Keratinocyte (primary cell): Measurements from ENCODE around the gene SPATS2L. TPM values are rescaled to one million over a fixed set of nuclear protein-coding genes. Genes with fewer than 3 reads are reported as not detected.

Experiments used
- DNase-seq: peaks from one replicate; pipeline ENCODE4 v3.0.0-alpha.2; 2011; ENCODE audit warnings: low read depth, missing footprints, low spot score
- FAIRE-seq: peaks from 2 replicates; lab custom pipeline; 2011; peaks lifted over from hg19 to GRCh38; lab: Jason Lieb, UNC
- H2AFZ ChIP-seq: 2 replicates; pipeline ENCODE4 v1.6.0; 2012; ENCODE audit warnings: low read length, control low read depth, inconsistent platforms; ENCODE audit not compliant: control insufficient read depth
- H3K27ac ChIP-seq: 2 replicates; pipeline ENCODE4 v1.5.1; 2011; ENCODE audit warnings: low read length; ENCODE audit not compliant: control insufficient read depth, insufficient read depth
- H3K27me3 ChIP-seq: 3 replicates; pipeline ENCODE4 v1.6.0; 2011; ENCODE audit warnings: low read length; ENCODE audit not compliant: control insufficient read depth, insufficient read depth; ENCODE audit errors: extremely low read depth
- H3K36me3 ChIP-seq, 2 experiments: 2 replicates in 1 of 2; 3 replicates in 1 of 2; pipeline ENCODE4 v1.5.1; 2011; ENCODE audit warnings: low read length in 2 of 2, mild to moderate bottlenecking in 1 of 2; ENCODE audit not compliant: control insufficient read depth in 2 of 2, insufficient read depth in 2 of 2; ENCODE audit errors: extremely low read depth in 1 of 2
- H3K4me1 ChIP-seq: 3 replicates; pipeline ENCODE4 v1.5.1; 2011; ENCODE audit warnings: low read length; ENCODE audit not compliant: control insufficient read depth, insufficient read depth; ENCODE audit errors: extremely low read depth
- H3K4me2 ChIP-seq: 3 replicates; pipeline ENCODE4 v1.6.0; 2011; ENCODE audit warnings: low read depth, low read length; ENCODE audit not compliant: control insufficient read depth, insufficient read depth; ENCODE audit errors: extremely low read depth
- H3K4me3 ChIP-seq, 3 experiments: fragments of 200-600 bp in 1 of 3; sonication (generic) in 1 of 3; 2 replicates in 2 of 3; 3 replicates in 1 of 3; pipeline ENCODE4 v1.5.1; 2011 to 2016; ENCODE audit warnings: low read length in 3 of 3, mild to moderate bottlenecking in 3 of 3, control low read depth in 2 of 3, inconsistent platforms in 1 of 3, low read depth in 1 of 3, mixed read lengths in 1 of 3, mixed run types in 1 of 3, moderate library complexity in 1 of 3; ENCODE audit not compliant: control insufficient read depth in 2 of 3, insufficient read depth in 2 of 3; ENCODE audit errors: extremely low read depth in 1 of 3
- H3K79me2 ChIP-seq: 2 replicates; pipeline ENCODE4 v1.6.0; 2012; ENCODE audit warnings: low read length; ENCODE audit not compliant: control insufficient read depth, insufficient read depth
- H3K9ac ChIP-seq: 3 replicates; pipeline ENCODE4 v1.6.0; 2011; ENCODE audit warnings: low read length; ENCODE audit not compliant: control insufficient read depth, insufficient read depth; ENCODE audit errors: extremely low read depth
- H3K9me1 ChIP-seq: 3 replicates; pipeline ENCODE4 v1.6.0; 2011; ENCODE audit warnings: low read length; ENCODE audit not compliant: control insufficient read depth, insufficient read depth; ENCODE audit errors: extremely low read depth
- H3K9me3 ChIP-seq: 2 replicates; pipeline ENCODE4 v1.5.1; 2012; ENCODE audit warnings: low read depth, low read length; ENCODE audit not compliant: control insufficient read depth
- H4K20me1 ChIP-seq: 3 replicates; pipeline ENCODE4 v1.6.0; 2011; ENCODE audit warnings: low read length; ENCODE audit not compliant: control insufficient read depth, insufficient read depth; ENCODE audit errors: extremely low read depth
- EZH2 ChIP-seq: IDR thresholded peaks from one replicate; pipeline ENCODE4 v1.6.1; 2012; ENCODE audit warnings: inconsistent platforms, mild to moderate bottlenecking, low read length, moderate library complexity
- dilution Hi-C: fragments of 300-500 bp; cut with MboI; formaldehyde crosslinking; loops from one replicate; pipeline ENCODE4 v1.7.0; 2020; ENCODE audit warnings: low sequenced_read_pairs; ENCODE audit not compliant: extremely low pct_ligation_motif_present
- polyA plus RNA-seq, 5 experiments: library from polyadenylated mRNA; depleted of rRNA in 3 of 5; stranded (reverse) in 3 of 5; stranded (forward) in 1 of 5; unstranded in 1 of 5; fragments of >200 nt; gene quantifications; 1 replicate in 1 of 5; 2 replicates in 3 of 5; 3 replicates in 1 of 5; pipeline versions ENCODE4 v1.2.1 to v1.2.3, GENCODE V29; 2011 to 2012; ENCODE audit warnings: missing spikeins in 2 of 5, low read depth in 1 of 5, low replicate concordance in 1 of 5
- TF ChIP-seq, protein P1 (sequence below), 3 experiments: IDR thresholded peaks in 1 of 3; conservative IDR thresholded peaks in 1 of 3; optimal IDR thresholded peaks in 1 of 3; 2 replicates in 2 of 3; 3 replicates in 1 of 3; pipeline versions ENCODE3 to v1.5.1; 2011; ENCODE audit warnings: low read length in 3 of 3, mild to moderate bottlenecking in 3 of 3, moderate library complexity in 2 of 3, control low read depth in 1 of 3, inconsistent platforms in 1 of 3; ENCODE audit not compliant: insufficient read depth in 2 of 3; ENCODE audit errors: extremely low read depth in 1 of 3

Gene SPATS2L
- polyA plus RNA-seq, 1 donor (not counting 4 experiments of a cell fraction or from before 2014, with no cell fraction given) = 95.3 TPM

DNA sequence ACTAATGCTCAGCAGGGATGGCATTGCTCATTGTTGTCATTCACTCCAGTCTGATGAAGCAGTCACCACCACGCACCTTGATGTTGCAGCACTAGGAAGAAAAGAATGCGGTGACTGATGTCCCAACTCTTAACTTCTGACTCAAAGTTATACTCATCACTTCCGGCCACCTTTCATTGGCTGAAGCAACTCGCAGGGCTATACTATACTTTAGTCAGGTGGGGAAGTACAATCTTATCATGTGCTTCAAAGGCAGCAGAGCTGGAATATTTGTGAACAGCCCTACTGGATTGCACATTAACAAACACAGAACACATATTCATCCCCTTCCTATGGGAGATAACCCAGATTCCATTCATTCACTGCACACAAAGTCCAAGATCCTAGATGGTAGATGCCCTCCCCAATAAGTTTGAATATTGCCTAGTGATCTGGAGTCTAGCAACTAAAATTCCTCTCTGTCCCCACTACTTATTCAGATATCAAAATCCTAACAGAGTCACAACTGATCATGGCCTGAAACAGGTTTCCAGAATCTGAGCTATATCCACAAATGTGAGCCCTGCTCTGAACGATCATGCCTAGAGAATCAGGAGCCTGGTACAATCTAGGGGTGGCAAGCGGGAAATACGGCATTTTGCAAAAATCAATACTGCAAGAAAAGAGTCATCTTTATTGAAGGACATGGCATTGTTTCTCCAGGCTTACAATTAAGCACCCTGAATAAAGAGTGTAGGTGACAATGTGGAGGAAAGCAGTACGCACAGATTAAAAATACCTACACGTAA lies 3.4 kb upstream of the SPATS2L start:
- no peak overlapping the region for H2AFZ ChIP-seq
- H3K27me3 ChIP-seq = no peaks in the 10 kb centered on the region
- dilution Hi-C loops = no loop called here
- peak overlapping the region; percentile 61 for H3K4me2 ChIP-seq
- DNase-seq (peak; percentile 92), FAIRE-seq (peak; percentile 91)
- H3K36me3 ChIP-seq = no peaks in the 10 kb centered on the region
- TF ChIP-seq, protein P1, sequence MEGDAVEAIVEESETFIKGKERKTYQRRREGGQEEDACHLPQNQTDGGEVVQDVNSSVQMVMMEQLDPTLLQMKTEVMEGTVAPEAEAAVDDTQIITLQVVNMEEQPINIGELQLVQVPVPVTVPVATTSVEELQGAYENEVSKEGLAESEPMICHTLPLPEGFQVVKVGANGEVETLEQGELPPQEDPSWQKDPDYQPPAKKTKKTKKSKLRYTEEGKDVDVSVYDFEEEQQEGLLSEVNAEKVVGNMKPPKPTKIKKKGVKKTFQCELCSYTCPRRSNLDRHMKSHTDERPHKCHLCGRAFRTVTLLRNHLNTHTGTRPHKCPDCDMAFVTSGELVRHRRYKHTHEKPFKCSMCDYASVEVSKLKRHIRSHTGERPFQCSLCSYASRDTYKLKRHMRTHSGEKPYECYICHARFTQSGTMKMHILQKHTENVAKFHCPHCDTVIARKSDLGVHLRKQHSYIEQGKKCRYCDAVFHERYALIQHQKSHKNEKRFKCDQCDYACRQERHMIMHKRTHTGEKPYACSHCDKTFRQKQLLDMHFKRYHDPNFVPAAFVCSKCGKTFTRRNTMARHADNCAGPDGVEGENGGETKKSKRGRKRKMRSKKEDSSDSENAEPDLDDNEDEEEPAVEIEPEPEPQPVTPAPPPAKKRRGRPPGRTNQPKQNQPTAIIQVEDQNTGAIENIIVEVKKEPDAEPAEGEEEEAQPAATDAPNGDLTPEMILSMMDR (optimal IDR thresholded peaks at IDR 0.05 in 1 of 3, IDR thresholded peaks at IDR 0.05 in 1 of 3, conservative IDR thresholded peaks at IDR 0.05 in 1 of 3; ENCODE audit: extremely low read depth in 1 of 3, insufficient read depth in 2 of 3, low read length in 3 of 3) = no peak
- no peak for TF ChIP-seq EZH2
- peak overlapping the region; percentile 92 for H3K27ac ChIP-seq
- H3K4me1 ChIP-seq = peaks cover 36% of the 10 kb centered on the region
- no peaks in the 10 kb centered on the region for H3K9me3 ChIP-seq
- H3K4me3 ChIP-seq = no peak overlapping the region
- no peaks in the 10 kb centered on the region for H3K9me1 ChIP-seq
- H3K79me2 ChIP-seq = peaks cover 13% of the 10 kb centered on the region
- H3K9ac ChIP-seq = no peak overlapping the region
- no peaks in the 10 kb centered on the region for H4K20me1 ChIP-seq

- H3K4me1 ChIP-seq = peaks cover 49% of the 10 kb centered on the region
- peak overlapping the region; percentile 64 to 87 (median 70) for H3K4me3 ChIP-seq
- H2AFZ ChIP-seq = peak overlapping the region; percentile 76
- H3K9me3 ChIP-seq = no peaks in the 10 kb centered on the region
- no peaks in the 10 kb centered on the region for H4K20me1 ChIP-seq
- dilution Hi-C loops = no loop called here
- H3K27ac ChIP-seq = peak overlapping the region; percentile 87
- H3K79me2 ChIP-seq = peaks cover 39% of the 10 kb centered on the region
- no peaks in the 10 kb centered on the region for H3K36me3 ChIP-seq
- TF ChIP-seq, protein P1 (optimal IDR thresholded peaks at IDR 0.05 in 1 of 3, IDR thresholded peaks at IDR 0.05 in 1 of 3, conservative IDR thresholded peaks at IDR 0.05 in 1 of 3; ENCODE audit: extremely low read depth in 1 of 3, insufficient read depth in 2 of 3, low read length in 3 of 3) = peak in 1 of 3 experiments; percentile 20
- TF ChIP-seq EZH2 = no peak
- no peak for FAIRE-seq
- peak overlapping the region; percentile 78 for H3K9ac ChIP-seq
- DNase-seq = no peak
- no peaks in the 10 kb centered on the region for H3K27me3 ChIP-seq
- H3K9me1 ChIP-seq = peaks cover 2% of the 10 kb centered on the region
- H3K4me2 ChIP-seq = peak overlapping the region; percentile 96
Measured at GRCh38 chr2:200305797-200306195, 697 bp upstream of the SPATS2L start.
